CMK (cell line): ENCODE measurements around the gene NIFK.
"Not testable (repeated sequence)": the region's sequence is repeated elsewhere in the genome, so short reads cannot be mapped to it uniquely, and the experiment has no call there.

Source experiments
- DNase-seq: peaks from one replicate; pipeline ENCODE4 v3.0.0-alpha.2; 2010; ENCODE audit warnings: low read depth

The NIFK gene

GRCh38 chr2:121694398-121695170 lies 42.1 kb downstream of the NIFK start:
- no peak for DNase-seq

- not testable (repeated sequence) for DNase-seq
Measured at GRCh38 chr2:121690572-121690971, 46.1 kb downstream of the NIFK start.

GRCh38 chr2:121690095-121690494 lies 46.6 kb downstream of the NIFK start:
- no peak for DNase-seq

GRCh38 chr2:121689356-121689755 lies 47.3 kb downstream of the NIFK start:
- DNase-seq, result no peak

- no peak for DNase-seq
Measured at GRCh38 chr2:121688820-121689219, 47.9 kb downstream of the NIFK start.

- no peak for DNase-seq
Measured at GRCh38 chr2:121686902-121687301, 49.8 kb downstream of the NIFK start.

- no peak for DNase-seq
Measured at GRCh38 chr2:121686218-121686617, 50.5 kb downstream of the NIFK start.

GRCh38 chr2:121682396-121683298 lies 54.0 kb downstream of the NIFK start:
- DNase-seq, result no peak

GRCh38 chr2:121677855-121678254 lies 58.8 kb downstream of the NIFK start:
- no peak for DNase-seq
